Measurements from ENCODE around the gene NFKBIA. TPM values are rescaled to one million over a fixed set of nuclear protein-coding genes. Genes with fewer than 3 reads are reported as not detected.

The NFKBIA gene
- polyA plus RNA-seq, 1 donor (not counting 4 experiments of a cell fraction or from before 2014, with no cell fraction given): 123 TPM

- no peak overlapping the region for H3K9ac ChIP-seq (ENCODE audit: control insufficient read depth, extremely low read depth, insufficient read depth, low read length)
- peak overlapping the region; percentile 74 for H2AFZ ChIP-seq (ENCODE audit: control insufficient read depth, low read length)
- H3K27me3 ChIP-seq (ENCODE audit: control insufficient read depth, extremely low read depth, insufficient read depth, low read length): no peaks in the 10 kb centered on the region
- H3K4me1 ChIP-seq (ENCODE audit: control insufficient read depth, extremely low read depth, insufficient read depth, low read length): no peaks in the 10 kb centered on the region
- H3K27ac ChIP-seq (ENCODE audit: control insufficient read depth, insufficient read depth, low read length): no peak overlapping the region
- no peak for FAIRE-seq
- no peaks in the 10 kb centered on the region for H3K36me3 ChIP-seq (ENCODE audit: control insufficient read depth in 2 of 2, extremely low read depth in 1 of 2, insufficient read depth in 2 of 2, low read length in 2 of 2)
- no peaks in the 10 kb centered on the region for H3K79me2 ChIP-seq (ENCODE audit: control insufficient read depth, insufficient read depth, low read length)
- dilution Hi-C loops (cut with MboI; ENCODE audit: extremely low pct_ligation_motif_present, low sequenced_read_pairs): no loop called here
- H3K9me3 ChIP-seq (ENCODE audit: control insufficient read depth, low read depth, low read length): no peaks in the 10 kb centered on the region
- no peak for DNase-seq (ENCODE audit: low read depth, low spot score)
- H4K20me1 ChIP-seq (ENCODE audit: control insufficient read depth, extremely low read depth, insufficient read depth, low read length): no peaks in the 10 kb centered on the region
- TF ChIP-seq, protein P1, sequence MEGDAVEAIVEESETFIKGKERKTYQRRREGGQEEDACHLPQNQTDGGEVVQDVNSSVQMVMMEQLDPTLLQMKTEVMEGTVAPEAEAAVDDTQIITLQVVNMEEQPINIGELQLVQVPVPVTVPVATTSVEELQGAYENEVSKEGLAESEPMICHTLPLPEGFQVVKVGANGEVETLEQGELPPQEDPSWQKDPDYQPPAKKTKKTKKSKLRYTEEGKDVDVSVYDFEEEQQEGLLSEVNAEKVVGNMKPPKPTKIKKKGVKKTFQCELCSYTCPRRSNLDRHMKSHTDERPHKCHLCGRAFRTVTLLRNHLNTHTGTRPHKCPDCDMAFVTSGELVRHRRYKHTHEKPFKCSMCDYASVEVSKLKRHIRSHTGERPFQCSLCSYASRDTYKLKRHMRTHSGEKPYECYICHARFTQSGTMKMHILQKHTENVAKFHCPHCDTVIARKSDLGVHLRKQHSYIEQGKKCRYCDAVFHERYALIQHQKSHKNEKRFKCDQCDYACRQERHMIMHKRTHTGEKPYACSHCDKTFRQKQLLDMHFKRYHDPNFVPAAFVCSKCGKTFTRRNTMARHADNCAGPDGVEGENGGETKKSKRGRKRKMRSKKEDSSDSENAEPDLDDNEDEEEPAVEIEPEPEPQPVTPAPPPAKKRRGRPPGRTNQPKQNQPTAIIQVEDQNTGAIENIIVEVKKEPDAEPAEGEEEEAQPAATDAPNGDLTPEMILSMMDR (optimal IDR thresholded peaks at IDR 0.05 in 1 of 3, IDR thresholded peaks at IDR 0.05 in 1 of 3, conservative IDR thresholded peaks at IDR 0.05 in 1 of 3; ENCODE audit: extremely low read depth in 1 of 3, insufficient read depth in 2 of 3, low read length in 3 of 3): no peak
- TF ChIP-seq EZH2 (IDR thresholded peaks at IDR 0.05; ENCODE audit: low read length): no peak
- peak overlapping the region; percentile 57 for H3K4me2 ChIP-seq (ENCODE audit: control insufficient read depth, extremely low read depth, insufficient read depth, low read depth, low read length)
- H3K9me1 ChIP-seq (ENCODE audit: control insufficient read depth, extremely low read depth, insufficient read depth, low read length): no peaks in the 10 kb centered on the region
- H3K4me3 ChIP-seq (ENCODE audit: control insufficient read depth in 2 of 3, extremely low read depth in 1 of 3, insufficient read depth in 2 of 3, low read depth in 1 of 3, low read length in 3 of 3): no peak overlapping the region
Measured at GRCh38 chr14:35412272-35413056, 7.9 kb upstream of the NFKBIA start.

- Histone ChIP-seq H3K4me1 (ENCODE audit: control insufficient read depth, extremely low read depth, insufficient read depth, low read length) (peaks cover 4% of the 10 kb centered on the region), H3K4me3 (ENCODE audit: control insufficient read depth in 2 of 3, extremely low read depth in 1 of 3, insufficient read depth in 2 of 3, low read depth in 1 of 3, low read length in 3 of 3) (no peak overlapping the region), H3K9me3 (ENCODE audit: control insufficient read depth, low read depth, low read length) (no peaks in the 10 kb centered on the region), H3K9me1 (ENCODE audit: control insufficient read depth, extremely low read depth, insufficient read depth, low read length) (no peaks in the 10 kb centered on the region), H3K4me2 (ENCODE audit: control insufficient read depth, extremely low read depth, insufficient read depth, low read depth, low read length) (no peak overlapping the region), H3K27me3 (ENCODE audit: control insufficient read depth, extremely low read depth, insufficient read depth, low read length) (no peaks in the 10 kb centered on the region), H3K27ac (ENCODE audit: control insufficient read depth, insufficient read depth, low read length) (no peak overlapping the region), H3K79me2 (ENCODE audit: control insufficient read depth, insufficient read depth, low read length) (no peaks in the 10 kb centered on the region), H2AFZ (ENCODE audit: control insufficient read depth, low read length) (peak overlapping the region; percentile 23), H3K9ac (ENCODE audit: control insufficient read depth, extremely low read depth, insufficient read depth, low read length) (no peak overlapping the region), H3K36me3 (ENCODE audit: control insufficient read depth in 2 of 2, extremely low read depth in 1 of 2, insufficient read depth in 2 of 2, low read length in 2 of 2) (no peaks in the 10 kb centered on the region), H4K20me1 (ENCODE audit: control insufficient read depth, extremely low read depth, insufficient read depth, low read length) (no peaks in the 10 kb centered on the region)
- dilution Hi-C loops (cut with MboI; ENCODE audit: extremely low pct_ligation_motif_present, low sequenced_read_pairs): no loop called here
- DNase-seq (ENCODE audit: low read depth, low spot score) (no peak), FAIRE-seq (no peak)
- no peak for TF ChIP-seq EZH2 (IDR thresholded peaks at IDR 0.05; ENCODE audit: low read length)
- TF ChIP-seq, protein P1 (optimal IDR thresholded peaks at IDR 0.05 in 1 of 3, IDR thresholded peaks at IDR 0.05 in 1 of 3, conservative IDR thresholded peaks at IDR 0.05 in 1 of 3; ENCODE audit: extremely low read depth in 1 of 3, insufficient read depth in 2 of 3, low read length in 3 of 3): no peak
Measured at GRCh38 chr14:35410858-35411257, 6.3 kb upstream of the NFKBIA start.

Measured in keratinocyte (primary cell).